A673 (cell line): ENCODE results near the gene GUCY1B1. TPM values are rescaled to one million over a fixed set of nuclear protein-coding genes. Genes with fewer than 3 reads are reported as not detected.

Experiments
- BruUV-seq: library from RNA; stranded (reverse); fragments of 400-500 nt; replicated peaks from 2 replicates; lab custom pipeline; 2021; lab: Mats Ljungman, UMichigan
- CTCF ChIA-PET: fragments of 300-600 bp; sonication (Branson Sonifier 250); formaldehyde crosslinking; loops from one replicate; lab custom pipeline; 2022; ENCODE audit warnings: antibody characterized with exemption; lab: Charles Lee
- POLR2A ChIA-PET: fragments of 300-600 bp; sonication (Branson Sonifier 250); formaldehyde crosslinking; loops from one replicate; lab custom pipeline; 2022; ENCODE audit warnings: antibody characterized with exemption; ENCODE audit not compliant: low non-redundant PET; lab: Charles Lee
- DNase-seq: peaks from one replicate; pipeline ENCODE4 v3.0.0-alpha.2; 2015; ENCODE audit warnings: low spot score
- H3K27ac ChIP-seq: fragments of 200-600 bp; sonication (generic); 2 replicates; pipeline ENCODE4 v1.5.1; 2016; ENCODE audit warnings: mixed run types, low read depth, mild to moderate bottlenecking, mixed read lengths, antibody characterized with exemption, low read length; ENCODE audit not compliant: poor library complexity, severe bottlenecking
- H3K27me3 ChIP-seq: fragments of 200-600 bp; sonication (generic); replicated peaks from 2 replicates; pipeline ENCODE4 v1.6.1; 2017; ENCODE audit warnings: mixed run types, low read depth, mild to moderate bottlenecking, mixed read lengths, antibody characterized with exemption, low read length; ENCODE audit not compliant: insufficient read depth, poor library complexity
- H3K36me3 ChIP-seq: fragments of 200-600 bp; sonication (generic); 2 replicates; pipeline ENCODE4 v1.6.1; 2016; ENCODE audit warnings: mixed run types, mild to moderate bottlenecking, mixed read lengths, antibody characterized with exemption, low read length; ENCODE audit not compliant: insufficient read depth, poor library complexity, severe bottlenecking
- H3K4me1 ChIP-seq: fragments of 200-600 bp; sonication (generic); 2 replicates; pipeline ENCODE4 v1.6.1; 2017; ENCODE audit warnings: mixed run types, mild to moderate bottlenecking, mixed read lengths, antibody characterized with exemption, low read length; ENCODE audit not compliant: insufficient read depth, poor library complexity, severe bottlenecking
- H3K4me3 ChIP-seq: fragments of 200-600 bp; sonication (generic); 2 replicates; pipeline ENCODE4 v1.5.1; 2016; ENCODE audit warnings: low read depth, mixed run types, mild to moderate bottlenecking, mixed read lengths, low read length; ENCODE audit not compliant: poor library complexity, severe bottlenecking
- H3K9me3 ChIP-seq: fragments of 200-600 bp; sonication (generic); 2 replicates; pipeline ENCODE4 v1.6.1; 2016; ENCODE audit warnings: mixed run types, low read depth, mild to moderate bottlenecking, mixed read lengths, antibody characterized with exemption, low read length; ENCODE audit not compliant: poor library complexity, severe bottlenecking
- CTCF ChIP-seq: fragments of 300-800, 200-600 bp; sonication (generic); conservative IDR thresholded peaks from 2 replicates; pipeline ENCODE4 v1.5.1; 2017; ENCODE audit warnings: low read depth, mild to moderate bottlenecking, antibody characterized with exemption, low read length, moderate library complexity, mixed read lengths
- EZH2 ChIP-seq: fragments of 200-600 bp; sonication (generic); IDR thresholded peaks from 2 replicates; pipeline ENCODE4 v1.6.1; 2017; ENCODE audit warnings: borderline replicate concordance, low read depth, mild to moderate bottlenecking, mixed read lengths, antibody characterized with exemption, low read length; ENCODE audit not compliant: poor library complexity, severe bottlenecking
- intact Hi-C: fragments of 100-400 bp; cut with micrococcal nuclease; formaldehyde crosslinking; loops from one replicate; pipeline ENCODE4 v1.10.0; 2022; ENCODE audit not compliant: unreplicated experiment
- total RNA-seq: library from RNA; stranded (reverse); gene quantifications from 2 replicates; pipeline ENCODE4 v1.2.3, GENCODE V29; 2021

Gene GUCY1B1
- total RNA-seq, 1 experiment from 2014 or later, result not detected

- no peaks in the 10 kb centered on the region for H3K9me3 ChIP-seq
- BruUV-seq, result no TSS peak
- intact Hi-C loops, result loop anchor here (10.0 kb wide), 1 partner anchor 800 kb away; no protein-coding TSS in a partner anchor
- H3K4me1 ChIP-seq, result no peaks in the 10 kb centered on the region
- H3K27ac ChIP-seq, result no peak overlapping the region
- no peaks in the 10 kb centered on the region for H3K36me3 ChIP-seq
- ChIA-PET CTCF (no interaction called here), POLR2A (no interaction called here)
- no peak overlapping the region for H3K4me3 ChIP-seq
- no peak for DNase-seq
- H3K27me3 ChIP-seq, result no peaks in the 10 kb centered on the region
- TF ChIP-seq EZH2, result no peak
- TF ChIP-seq CTCF, result no peak
These were observed 25.8 kb downstream of the GUCY1B1 start for GRCh38 chr4:155784637-155785036.

GRCh38 chr4:155785828-155786227, 27.0 kb downstream of the GUCY1B1 start:
- H3K36me3 ChIP-seq, result no peaks in the 10 kb centered on the region
- no peak overlapping the region for H3K27ac ChIP-seq
- no peaks in the 10 kb centered on the region for H3K9me3 ChIP-seq
- TF ChIP-seq EZH2 (no peak), CTCF (no peak)
- no peak for DNase-seq
- no peaks in the 10 kb centered on the region for H3K4me1 ChIP-seq
- no peak overlapping the region for H3K4me3 ChIP-seq
- ChIA-PET CTCF (no interaction called here), POLR2A (no interaction called here)
- intact Hi-C loops, result loop anchor here (2.0 to 10.0 kb wide), 2 partner anchors 801 to 979 kb away; no protein-coding TSS in a partner anchor
- H3K27me3 ChIP-seq, result no peaks in the 10 kb centered on the region
- no TSS peak for BruUV-seq

GRCh38 chr4:155787113-155787710, 28.4 kb downstream of the GUCY1B1 start:
- ChIA-PET CTCF (interaction anchor here (0.6 to 1.0 kb wide), 5 partner anchors 258 to 412 kb away, joined by 3 to 8 read pairs (median 3); no protein-coding TSS in a partner anchor), POLR2A (no interaction called here)
- peak; percentile 66 for DNase-seq
- no peaks in the 10 kb centered on the region for H3K36me3 ChIP-seq
- no peaks in the 10 kb centered on the region for H3K9me3 ChIP-seq
- no peak overlapping the region for H3K27ac ChIP-seq
- no peak for TF ChIP-seq EZH2
- peak; percentile 79 for TF ChIP-seq CTCF
- BruUV-seq, result no TSS peak
- H3K27me3 ChIP-seq, result no peaks in the 10 kb centered on the region
- intact Hi-C loops, result loop anchor here (1.0 to 10.0 kb wide), 4 partner anchors 345 to 980 kb away; no protein-coding TSS in a partner anchor
- H3K4me1 ChIP-seq, result no peaks in the 10 kb centered on the region
- H3K4me3 ChIP-seq, result no peak overlapping the region
